G401 (cell line): ENCODE results near the gene TLX2. TPM values are rescaled to one million over a fixed set of nuclear protein-coding genes. Genes with fewer than 3 reads are reported as not detected.
A peak's percentile ranks its signal among the peaks of the same experiment; 100 is the strongest.

Experiments
- DNase-seq: peaks from one replicate; pipeline ENCODE4 v3.0.0-alpha.2; 2015; ENCODE audit warnings: low spot score
- in situ Hi-C: cut with HindIII; loops from 2 replicates; pipeline ENCODE4 v1.10.0; 2016; ENCODE audit warnings: low sequenced_read_pairs, mixed read lengths
- total RNA-seq: library from RNA; depleted of rRNA; stranded (reverse); fragments of >200 nt; shearing (Covaris generic); gene quantifications from 2 replicates; pipeline ENCODE4 v1.2.3, GENCODE V29; 2014

Gene TLX2
- total RNA-seq, 1 experiment from 2014 or later: not detected

- in situ Hi-C loops: no loop called here
- peak; percentile 59 for DNase-seq
These were observed 6.2 kb upstream of the TLX2 start for GRCh38 chr2:74507926-74508520.

- no peak for DNase-seq
- in situ Hi-C loops: no loop called here
These were observed 4.0 kb upstream of the TLX2 start for GRCh38 chr2:74510272-74510671.

- no peak for DNase-seq
- in situ Hi-C loops: no loop called here
These were observed 2.9 kb upstream of the TLX2 start for GRCh38 chr2:74511104-74511989.

GRCh38 chr2:74512744-74513604 lies 1.3 kb upstream of the TLX2 start:
- DNase-seq: no peak
- in situ Hi-C loops: no loop called here

- DNase-seq: no peak
- in situ Hi-C loops: no loop called here
These were observed 464 bp upstream of the TLX2 start for GRCh38 chr2:74513605-74514367.

GRCh38 chr2:74515271-74515980 lies 1.2 kb downstream of the TLX2 start:
- in situ Hi-C loops: no loop called here
- no peak for DNase-seq

GRCh38 chr2:74515981-74516633 lies 1.9 kb downstream of the TLX2 start:
- in situ Hi-C loops: no loop called here
- peak; percentile 50 for DNase-seq

- DNase-seq: no peak
- in situ Hi-C loops: no loop called here
These were observed 2.4 kb downstream of the TLX2 start for GRCh38 chr2:74516650-74517049.

- in situ Hi-C loops: no loop called here
- DNase-seq: no peak
These were observed 8.3 kb downstream of the TLX2 start for GRCh38 chr2:74522516-74522915.

- in situ Hi-C loops: no loop called here
- DNase-seq: no peak
These were observed 9.8 kb downstream of the TLX2 start for GRCh38 chr2:74524005-74524404.

- DNase-seq: no peak
- in situ Hi-C loops: no loop called here
These were observed 10.9 kb downstream of the TLX2 start for GRCh38 chr2:74524955-74525716.

GRCh38 chr2:74525717-74526648 lies 11.7 kb downstream of the TLX2 start, which contains the start of gene DQX1:
TSS of gene DQX1 (minus strand) at chr2:74526231. CDS start at chr2:74525729, 502 bp downstream.
- in situ Hi-C loops: no loop called here
- DNase-seq: peak; percentile 54

GRCh38 chr2:74526649-74527230 lies 12.5 kb downstream of the TLX2 start:
- in situ Hi-C loops: no loop called here
- DNase-seq: no peak

GRCh38 chr2:74527741-74528140 lies 13.5 kb downstream of the TLX2 start:
- in situ Hi-C loops: no loop called here
- DNase-seq: no peak

- in situ Hi-C loops: no loop called here
- no peak for DNase-seq
These were observed 14.5 kb downstream of the TLX2 start for GRCh38 chr2:74528600-74529356.
